GM18951 (cell line): Measurements from ENCODE around the gene XAB2.

Experiments
- POLR2A ChIP-seq: IDR thresholded peaks from 4 replicates; pipeline ENCODE4 v1.6.1; 2011; ENCODE audit warnings: mild to moderate bottlenecking; ENCODE audit not compliant: insufficient read length, insufficient read depth; ENCODE audit errors: extremely low read depth
- in situ Hi-C: fragments of 300-500 bp; cut with MboI; formaldehyde crosslinking; loops from one replicate; pipeline ENCODE4 v1.12.0; 2022; ENCODE audit warnings: low sequenced_read_pairs, mixed read lengths, inconsistent platforms; ENCODE audit not compliant: unreplicated experiment

XAB2 gene

GRCh38 chr19:7610491-7611240 lies 18.7 kb downstream of the XAB2 start:
- TF ChIP-seq POLR2A, result no peak
- in situ Hi-C loops, result no loop called here

GRCh38 chr19:7607874-7608560 lies 21.3 kb downstream of the XAB2 start:
- no peak for TF ChIP-seq POLR2A

GRCh38 chr19:7607212-7607873 lies 22.0 kb downstream of the XAB2 start:
- TF ChIP-seq POLR2A, result no peak
- in situ Hi-C loops, result no loop called here

More at GRCh38 chr19:7607874-7608560, 21.3 kb downstream of the XAB2 start:
- in situ Hi-C loops, result no loop called here

- in situ Hi-C loops, result no loop called here
These were observed 23.1 kb downstream of the XAB2 start for GRCh38 chr19:7606289-7606688.

GRCh38 chr19:7605490-7606222 lies 23.7 kb downstream of the XAB2 start:
- no peak for TF ChIP-seq POLR2A
- in situ Hi-C loops, result no loop called here

More at GRCh38 chr19:7606289-7606688, 23.1 kb downstream of the XAB2 start:
- no peak for TF ChIP-seq POLR2A

- TF ChIP-seq POLR2A, result no peak
- in situ Hi-C loops, result no loop called here
These were observed 25.4 kb downstream of the XAB2 start for GRCh38 chr19:7603919-7604318.

GRCh38 chr19:7602935-7603497 lies 26.3 kb downstream of the XAB2 start:
- TF ChIP-seq POLR2A, result no peak

GRCh38 chr19:7602240-7602934 lies 27.0 kb downstream of the XAB2 start:
- TF ChIP-seq POLR2A, result no peak
- in situ Hi-C loops, result no loop called here

More at GRCh38 chr19:7602935-7603497, 26.3 kb downstream of the XAB2 start:
- in situ Hi-C loops, result no loop called here

GRCh38 chr19:7600721-7601120 lies 28.6 kb downstream of the XAB2 start:
- in situ Hi-C loops, result no loop called here
- no peak for TF ChIP-seq POLR2A

- no peak for TF ChIP-seq POLR2A
- in situ Hi-C loops, result no loop called here
These were observed 31.2 kb downstream of the XAB2 start for GRCh38 chr19:7598180-7598579.

GRCh38 chr19:7597689-7598088 lies 31.7 kb downstream of the XAB2 start:
- in situ Hi-C loops, result no loop called here
- no peak for TF ChIP-seq POLR2A
